Mesodermal cell (in vitro differentiated cells): ENCODE data around the gene CBY2.

Experiments
- H3K27ac ChIP-seq: 2 replicates; pipeline ENCODE4 v1.7.0; 2013; ENCODE audit warnings: mild to moderate bottlenecking, low read depth, low read length, moderate library complexity; ENCODE audit not compliant: severe bottlenecking
- H3K36me3 ChIP-seq: 2 replicates; pipeline ENCODE4 v1.7.1; 2013; ENCODE audit warnings: mild to moderate bottlenecking, low read length, moderate library complexity; ENCODE audit not compliant: control insufficient read depth, insufficient read depth
- H3K4me1 ChIP-seq: one replicate; pipeline ENCODE4 v1.7.1; 2013; ENCODE audit warnings: mild to moderate bottlenecking, low read length; ENCODE audit not compliant: insufficient read depth, control insufficient read depth, poor library complexity, severe bottlenecking
- H3K4me3 ChIP-seq: 2 replicates; pipeline ENCODE4 v1.7.0; 2013; ENCODE audit warnings: low read length, control low read depth, mild to moderate bottlenecking; ENCODE audit not compliant: insufficient read depth, poor library complexity, severe bottlenecking; ENCODE audit errors: extremely low read depth
- H3K9me3 ChIP-seq: 2 replicates; pipeline ENCODE4 v1.7.1; 2013; ENCODE audit warnings: mild to moderate bottlenecking, low read length, moderate library complexity; ENCODE audit not compliant: control insufficient read depth
- WGBS, 2 experiments: methylation state at CpG; one replicate each; pipeline ENCODE4 v1.1.5; 2013; ENCODE audit warnings: missing lambda C conversion rate in 2 of 2; ENCODE audit not compliant: insufficient coverage in 2 of 2; 5-methylcytosine and 5-hydroxymethylcytosine counted together

CBY2 gene

DNA sequence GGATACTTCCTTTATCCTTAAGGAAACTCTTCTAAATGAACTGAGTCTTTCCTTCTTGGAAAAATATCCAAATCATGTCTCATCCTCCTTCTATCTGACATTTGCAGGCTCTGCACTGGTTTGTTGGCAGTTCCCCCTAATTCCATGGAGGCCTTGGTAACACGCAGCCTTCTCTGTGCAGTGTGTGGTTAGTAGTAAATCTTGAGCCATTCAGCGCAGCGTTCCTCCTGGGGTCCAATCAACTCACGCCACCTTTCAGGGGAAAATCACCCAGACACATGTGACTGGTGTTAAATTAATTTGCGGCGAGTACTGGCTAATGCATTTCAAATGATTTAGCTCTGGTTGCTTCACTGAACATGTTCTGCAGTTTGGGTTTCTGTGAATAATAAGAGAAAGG, 21.0 kb upstream of the CBY2 start:
- Histone ChIP-seq H3K27ac (no peak overlapping the region), H3K36me3 (no peaks in the 10 kb centered on the region), H3K9me3 (no peaks in the 10 kb centered on the region), H3K4me3 (no peak overlapping the region), H3K4me1 (no peaks in the 10 kb centered on the region)
- 95 to 97% methylated on average over 5 to 6 of the region's 6 CpGs for WGBS, 2 experiments

- no peaks in the 10 kb centered on the region for H3K36me3 ChIP-seq
- WGBS, 2 experiments, result 93 to 100% methylated on average over 2 of the region's 3 CpGs
- no peaks in the 10 kb centered on the region for H3K4me1 ChIP-seq
- no peak overlapping the region for H3K27ac ChIP-seq
- no peaks in the 10 kb centered on the region for H3K9me3 ChIP-seq
- no peak overlapping the region for H3K4me3 ChIP-seq
Observed at GRCh38 chr13:45682494-45683008, 19.6 kb upstream of the CBY2 start.

DNA sequence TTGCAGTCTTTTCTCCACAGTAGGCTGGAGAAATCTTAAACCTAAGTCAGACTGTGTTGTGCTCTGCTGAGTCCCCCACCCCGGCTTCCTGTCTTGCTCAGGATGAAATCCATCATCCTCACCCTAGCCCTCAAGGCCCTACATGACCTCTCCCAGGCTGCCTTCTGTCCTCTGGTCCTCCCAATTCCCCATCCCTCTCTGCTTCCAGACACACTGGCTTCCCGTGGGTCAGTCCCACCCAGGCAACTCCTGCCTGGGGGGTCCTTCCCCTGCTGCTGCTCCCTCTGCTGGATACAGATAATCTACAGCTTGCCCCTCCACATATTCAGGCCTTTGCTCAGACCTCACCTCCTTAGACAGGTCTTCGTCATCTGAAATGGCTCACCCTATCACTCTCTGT, 18.4 kb upstream of the CBY2 start:
- H3K4me3 ChIP-seq, result no peak overlapping the region
- 69 to 70% methylated on average over 3 of the region's 3 CpGs for WGBS, 2 experiments
- H3K9me3 ChIP-seq, result no peaks in the 10 kb centered on the region
- no peaks in the 10 kb centered on the region for H3K4me1 ChIP-seq
- no peak overlapping the region for H3K27ac ChIP-seq
- no peaks in the 10 kb centered on the region for H3K36me3 ChIP-seq

DNA sequence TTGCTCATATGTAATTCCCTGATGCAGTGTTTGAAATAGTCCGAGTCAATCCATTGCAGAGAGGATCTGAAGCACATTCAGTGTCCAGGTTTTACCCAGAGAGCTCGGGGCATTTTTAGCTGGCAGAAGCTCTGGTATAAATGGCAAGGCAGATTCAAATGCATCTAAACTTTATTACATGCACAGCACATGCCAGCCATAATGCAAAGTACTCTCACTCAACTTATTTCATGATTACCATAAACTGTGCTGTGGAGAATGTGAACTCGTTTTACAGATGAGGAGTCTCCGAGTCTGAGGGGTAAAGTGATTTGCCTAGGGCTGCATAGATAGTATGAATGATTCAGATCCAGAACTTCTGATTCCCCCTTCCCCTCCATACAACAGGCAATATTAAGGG, 13.5 kb upstream of the CBY2 start:
- 83 to 89% methylated on average over 2 of the region's 4 CpGs for WGBS, 2 experiments
- H3K4me3 ChIP-seq, result no peak overlapping the region
- peaks cover 8% of the 10 kb centered on the region for H3K9me3 ChIP-seq
- no peak overlapping the region for H3K27ac ChIP-seq
- no peaks in the 10 kb centered on the region for H3K36me3 ChIP-seq
- peaks cover 4% of the 10 kb centered on the region for H3K4me1 ChIP-seq

- H3K4me3 ChIP-seq, result no peak overlapping the region
- peaks cover 4% of the 10 kb centered on the region for H3K4me1 ChIP-seq
- H3K9me3 ChIP-seq, result peaks cover 8% of the 10 kb centered on the region
- WGBS, 2 experiments, result 87 to 93% methylated on average over 2 of the region's 2 CpGs
- no peaks in the 10 kb centered on the region for H3K36me3 ChIP-seq
- no peak overlapping the region for H3K27ac ChIP-seq
Observed at GRCh38 chr13:45690636-45691035, 11.5 kb upstream of the CBY2 start.

DNA sequence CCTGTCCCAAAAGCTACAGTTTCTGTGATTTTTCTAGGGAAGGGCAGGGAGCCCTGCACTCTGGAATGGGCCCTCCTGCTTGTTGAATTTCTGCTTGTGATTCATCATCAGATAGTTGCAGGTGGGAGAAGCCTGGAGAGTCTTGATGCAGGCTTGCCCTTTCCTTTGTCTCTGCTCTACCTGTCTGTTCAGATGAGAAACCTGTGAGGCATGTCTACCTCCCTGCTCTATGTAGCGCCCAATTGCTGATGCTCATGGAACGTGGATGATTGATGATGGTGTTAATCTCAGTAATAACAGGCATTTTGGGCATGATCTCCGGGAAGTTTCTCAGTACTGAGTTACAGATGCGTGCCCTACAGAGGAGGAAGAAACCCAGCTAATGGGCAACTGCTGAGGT, 10.9 kb upstream of the CBY2 start:
- peaks cover 8% of the 10 kb centered on the region for H3K9me3 ChIP-seq
- 87 to 95% methylated on average over 4 of the region's 4 CpGs for WGBS, 2 experiments
- no peak overlapping the region for H3K4me3 ChIP-seq
- H3K36me3 ChIP-seq, result no peaks in the 10 kb centered on the region
- H3K27ac ChIP-seq, result no peak overlapping the region
- H3K4me1 ChIP-seq, result peaks cover 4% of the 10 kb centered on the region

- peaks cover 4% of the 10 kb centered on the region for H3K4me1 ChIP-seq
- H3K36me3 ChIP-seq, result no peaks in the 10 kb centered on the region
- peaks cover 8% of the 10 kb centered on the region for H3K9me3 ChIP-seq
- H3K4me3 ChIP-seq, result no peak overlapping the region
- 83 to 100% methylated on average over 1 of the region's 1 CpG for WGBS, 2 experiments
- H3K27ac ChIP-seq, result no peak overlapping the region
Observed at GRCh38 chr13:45691667-45692066, 10.5 kb upstream of the CBY2 start.

DNA sequence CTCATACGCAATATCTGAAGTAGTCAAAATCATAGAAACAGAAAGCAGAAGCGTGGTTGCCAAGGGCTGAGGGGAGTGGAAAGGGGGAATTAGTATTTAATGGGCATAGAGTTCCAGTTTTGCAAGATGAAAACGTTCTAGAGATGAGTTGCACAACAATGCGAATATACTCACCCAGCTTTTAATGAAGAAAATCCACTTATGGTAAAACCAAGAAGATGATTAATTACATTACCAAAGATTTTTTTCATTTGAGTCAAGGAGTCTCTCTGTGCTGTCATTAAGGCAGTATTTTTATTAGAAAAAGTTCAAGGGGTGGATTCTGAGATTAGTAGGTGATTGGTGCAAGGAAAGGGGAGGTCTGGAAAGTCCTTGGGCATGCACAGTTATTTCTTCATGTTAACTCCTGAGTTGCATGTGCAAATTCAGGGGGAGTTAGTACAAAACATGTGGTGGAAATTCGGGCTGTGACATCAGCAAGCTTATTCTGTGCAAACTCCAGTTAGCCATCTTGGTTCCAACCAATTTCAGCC, 6.9 kb upstream of the CBY2 start:
- no peaks in the 10 kb centered on the region for H3K36me3 ChIP-seq
- H3K27ac ChIP-seq, result no peak overlapping the region
- 88 to 90% methylated on average over 1 to 2 of the region's 5 CpGs for WGBS, 2 experiments
- H3K4me1 ChIP-seq, result peaks cover 4% of the 10 kb centered on the region
- H3K9me3 ChIP-seq, result peaks cover 8% of the 10 kb centered on the region
- no peak overlapping the region for H3K4me3 ChIP-seq

DNA sequence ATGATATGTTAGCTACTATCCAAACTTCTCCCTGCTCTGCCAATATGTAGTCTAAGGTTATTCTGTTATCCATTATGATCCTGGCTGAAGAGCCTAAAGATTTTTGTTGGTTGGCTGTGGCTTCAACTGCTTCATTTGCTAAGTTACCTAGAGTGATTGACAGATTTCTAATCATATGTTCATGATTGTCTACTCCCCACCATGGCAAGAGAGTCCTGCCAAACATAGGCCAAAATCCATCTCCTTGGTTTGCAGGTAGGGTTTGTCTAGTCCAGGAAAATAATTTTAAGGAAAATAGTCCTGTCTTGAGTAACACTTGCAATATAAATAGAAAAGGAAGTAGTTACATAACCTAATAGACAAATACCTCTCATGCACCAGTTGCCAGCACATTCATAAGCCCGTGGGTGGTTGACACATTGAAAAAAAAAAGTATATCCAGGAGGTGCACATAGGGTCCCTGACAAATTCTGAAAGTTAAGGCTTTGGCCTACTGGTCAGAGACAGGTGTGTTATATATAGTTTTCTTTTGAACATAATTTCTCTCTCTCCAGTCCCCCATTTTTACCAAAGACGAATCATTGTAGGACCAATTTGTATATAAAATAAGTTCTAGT, 5.4 kb upstream of the CBY2 start:
- no peak overlapping the region for H3K4me3 ChIP-seq
- H3K27ac ChIP-seq, result no peak overlapping the region
- no peaks in the 10 kb centered on the region for H3K36me3 ChIP-seq
- no peaks in the 10 kb centered on the region for H3K4me1 ChIP-seq
- H3K9me3 ChIP-seq, result peaks cover 6% of the 10 kb centered on the region
- WGBS, 2 experiments, result 100% methylated on average over 1 of the region's 2 CpGs; no CpG with 5 or more reads in 1 of the 2 experiments

DNA sequence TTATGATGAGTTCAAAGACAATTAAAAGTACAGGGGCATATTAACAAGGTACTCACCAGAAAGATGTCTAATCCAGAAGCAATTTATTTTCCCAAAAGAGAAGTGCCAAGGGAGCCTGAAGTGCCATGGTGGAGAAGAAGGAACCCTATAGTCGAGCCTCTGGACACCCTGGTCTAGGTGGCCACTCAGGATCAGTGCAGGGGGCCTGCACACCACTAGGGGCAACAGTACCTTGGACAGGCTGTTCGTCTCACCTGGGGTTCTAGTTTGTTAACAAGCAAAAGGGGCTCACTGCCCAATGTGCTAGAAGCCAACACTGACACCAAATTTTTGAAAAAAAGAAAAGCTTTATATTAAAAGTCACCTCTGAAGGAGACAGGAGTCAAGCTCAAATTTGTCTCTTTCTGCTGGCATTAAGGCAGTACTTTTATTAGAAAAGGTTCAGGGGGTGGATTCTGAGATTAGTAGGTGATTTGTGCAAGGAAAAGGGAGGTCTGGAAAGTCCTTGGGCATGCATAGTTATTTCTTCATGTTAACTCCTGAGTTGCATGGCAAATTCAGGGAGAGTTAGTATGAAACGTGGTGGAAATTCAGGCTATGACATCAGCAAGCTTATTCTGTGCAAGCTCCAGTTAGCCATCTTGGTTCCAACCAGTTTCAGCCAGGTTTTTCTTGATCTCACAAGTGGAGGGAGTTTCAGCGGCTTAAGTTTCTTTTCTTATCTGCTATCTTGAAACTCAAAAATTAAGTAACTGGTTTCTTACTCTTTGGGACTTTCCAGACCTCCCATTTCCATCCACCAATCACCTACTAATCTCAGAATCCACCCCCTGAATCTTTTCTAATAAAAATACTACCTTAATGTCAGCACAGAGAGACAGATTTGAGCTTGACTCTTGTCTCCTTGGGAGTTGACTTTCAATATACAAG, 884 bp upstream of the CBY2 start:
- no peak overlapping the region for H3K27ac ChIP-seq
- H3K36me3 ChIP-seq, result no peaks in the 10 kb centered on the region
- H3K9me3 ChIP-seq, result no peaks in the 10 kb centered on the region
- 67 to 70% methylated on average over 2 to 4 of the region's 4 CpGs for WGBS, 2 experiments
- no peak overlapping the region for H3K4me3 ChIP-seq
- no peaks in the 10 kb centered on the region for H3K4me1 ChIP-seq
